ENCODE results near the gene LDHD. TPM values are rescaled to one million over a fixed set of nuclear protein-coding genes. Genes with fewer than 3 reads are reported as not detected.

The LDHD gene
- total and polyA plus RNA-seq, 9 of the 15 experiments (the other 6 are each of a cell fraction or from before 2014, with no cell fraction given): 0.19 to 0.86 (median 0.54) TPM; not detected in 3

DNA sequence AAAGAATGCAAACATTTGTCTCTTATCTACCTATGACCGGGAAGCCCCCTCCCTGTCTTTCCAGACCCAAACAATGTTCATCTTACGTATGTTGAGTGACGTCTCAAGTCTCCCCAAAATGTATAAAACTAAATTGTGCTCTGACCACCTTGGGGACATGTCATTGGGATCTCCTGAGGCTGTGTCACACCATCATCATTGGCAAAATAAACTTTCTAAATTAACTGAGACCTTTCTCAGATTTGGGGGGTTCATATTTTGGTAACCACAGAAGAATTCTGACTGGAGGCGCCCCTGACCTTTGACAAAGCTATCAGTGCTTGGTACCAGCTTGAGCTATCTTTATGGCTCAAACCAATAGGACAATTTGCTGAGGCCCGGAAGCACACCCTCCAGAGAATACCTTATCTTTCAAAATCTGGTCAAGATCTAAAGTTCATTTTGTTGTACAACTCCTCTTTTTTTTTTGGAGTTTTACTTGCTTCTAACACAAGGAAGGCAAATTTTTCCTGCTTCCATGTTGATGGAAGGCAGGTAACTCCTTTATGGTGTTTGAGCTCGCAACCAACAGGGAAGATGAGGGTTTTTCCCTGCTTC, 2.5 kb upstream of the LDHD start (continued):
- TF ChIP-seq, protein P1, sequence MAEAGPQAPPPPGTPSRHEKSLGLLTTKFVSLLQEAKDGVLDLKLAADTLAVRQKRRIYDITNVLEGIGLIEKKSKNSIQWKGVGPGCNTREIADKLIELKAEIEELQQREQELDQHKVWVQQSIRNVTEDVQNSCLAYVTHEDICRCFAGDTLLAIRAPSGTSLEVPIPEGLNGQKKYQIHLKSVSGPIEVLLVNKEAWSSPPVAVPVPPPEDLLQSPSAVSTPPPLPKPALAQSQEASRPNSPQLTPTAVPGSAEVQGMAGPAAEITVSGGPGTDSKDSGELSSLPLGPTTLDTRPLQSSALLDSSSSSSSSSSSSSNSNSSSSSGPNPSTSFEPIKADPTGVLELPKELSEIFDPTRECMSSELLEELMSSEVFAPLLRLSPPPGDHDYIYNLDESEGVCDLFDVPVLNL (CRISPR knock-in tag; IDR thresholded peaks at IDR 0.05; ENCODE audit: low read depth): no peak
- no peak for TF ChIP-seq EZH2 (IDR thresholded peaks at IDR 0.05; ENCODE audit: borderline replicate concordance, low read depth, low read length)
- TF ChIP-seq SETDB1 (IDR thresholded peaks at IDR 0.05; ENCODE audit: low read length): no peak
- no peak for TF ChIP-seq CHD2 (IDR thresholded peaks at IDR 0.05; ENCODE audit: low read depth, low read length)
- TF ChIP-seq CBFA2T3 (IDR thresholded peaks at IDR 0.05): no peak
- TF ChIP-seq SIX5 (IDR thresholded peaks at IDR 0.05; ENCODE audit: borderline replicate concordance in 1 of 2, insufficient read depth in 1 of 2, low read depth in 1 of 2, low read length in 2 of 2): no peak
- no peak for TF ChIP-seq KLF13 (tag; IDR thresholded peaks at IDR 0.05; ENCODE audit: borderline replicate concordance, low read depth)
- TF ChIP-seq PHTF2 (CRISPR knock-in tag; IDR thresholded peaks at IDR 0.05): no peak
- TF ChIP-seq BRD9 (IDR thresholded peaks at IDR 0.05; ENCODE audit: low read depth, partially characterized antibody): no peak
- TF ChIP-seq NFIX (CRISPR knock-in tag; IDR thresholded peaks at IDR 0.05; ENCODE audit: low read depth): no peak
- TF ChIP-seq, protein P2, sequence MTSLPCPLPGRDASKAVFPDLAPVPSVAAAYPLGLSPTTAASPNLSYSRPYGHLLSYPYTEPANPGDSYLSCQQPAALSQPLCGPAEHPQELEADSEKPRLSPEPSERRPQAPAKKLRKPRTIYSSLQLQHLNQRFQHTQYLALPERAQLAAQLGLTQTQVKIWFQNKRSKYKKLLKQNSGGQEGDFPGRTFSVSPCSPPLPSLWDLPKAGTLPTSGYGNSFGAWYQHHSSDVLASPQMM (CRISPR knock-in tag; IDR thresholded peaks at IDR 0.05): no peak
